Measurements from ENCODE around the gene TES. TPM values are rescaled to one million over a fixed set of nuclear protein-coding genes. Genes with fewer than 3 reads are reported as not detected.

TES gene
- total RNA-seq, 1 experiment from 2014 or later, result 28.2 TPM

GRCh38 chr7:116218747-116219146 lies 8.4 kb downstream of the TES start:
- no peak overlapping the region for H3K18ac ChIP-seq (ENCODE audit: insufficient read length, low read depth, low read length)
- Mint-ChIP-seq H3K4me1 (peaks cover 7 to 14% of the 10 kb centered on the region in 2 experiments), H3K27me3 (ENCODE audit: low read depth) (no peaks in the 10 kb centered on the region), H3K36me3 (ENCODE audit: insufficient read depth in 1 of 3, low read depth in 3 of 3) (no peaks in the 10 kb centered on the region), H3K9me3 (no peaks in the 10 kb centered on the region), H3K27ac (no peak overlapping the region), H3K4me3 (no peak overlapping the region)
- H3T11ph ChIP-seq (ENCODE audit: low read length), result no peak overlapping the region
- no peak overlapping the region for H4K5ac ChIP-seq (ENCODE audit: insufficient read length, low read depth, low read length)
- H2BK15ac ChIP-seq (ENCODE audit: low read depth, low read length), result no peak overlapping the region
- TF ChIP-seq, protein P1, sequence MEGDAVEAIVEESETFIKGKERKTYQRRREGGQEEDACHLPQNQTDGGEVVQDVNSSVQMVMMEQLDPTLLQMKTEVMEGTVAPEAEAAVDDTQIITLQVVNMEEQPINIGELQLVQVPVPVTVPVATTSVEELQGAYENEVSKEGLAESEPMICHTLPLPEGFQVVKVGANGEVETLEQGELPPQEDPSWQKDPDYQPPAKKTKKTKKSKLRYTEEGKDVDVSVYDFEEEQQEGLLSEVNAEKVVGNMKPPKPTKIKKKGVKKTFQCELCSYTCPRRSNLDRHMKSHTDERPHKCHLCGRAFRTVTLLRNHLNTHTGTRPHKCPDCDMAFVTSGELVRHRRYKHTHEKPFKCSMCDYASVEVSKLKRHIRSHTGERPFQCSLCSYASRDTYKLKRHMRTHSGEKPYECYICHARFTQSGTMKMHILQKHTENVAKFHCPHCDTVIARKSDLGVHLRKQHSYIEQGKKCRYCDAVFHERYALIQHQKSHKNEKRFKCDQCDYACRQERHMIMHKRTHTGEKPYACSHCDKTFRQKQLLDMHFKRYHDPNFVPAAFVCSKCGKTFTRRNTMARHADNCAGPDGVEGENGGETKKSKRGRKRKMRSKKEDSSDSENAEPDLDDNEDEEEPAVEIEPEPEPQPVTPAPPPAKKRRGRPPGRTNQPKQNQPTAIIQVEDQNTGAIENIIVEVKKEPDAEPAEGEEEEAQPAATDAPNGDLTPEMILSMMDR (conservative IDR thresholded peaks at IDR 0.05), result no peak
- no peaks in the 10 kb centered on the region for H4K20me1 ChIP-seq (ENCODE audit: control insufficient read depth, insufficient read depth, insufficient read length)
- no peak overlapping the region for H2AK5ac ChIP-seq (ENCODE audit: insufficient read length, low read length)
- no peaks in the 10 kb centered on the region for H3K27me3 ChIP-seq (ENCODE audit: insufficient read depth, low read length)
- no peak overlapping the region for H3K14ac ChIP-seq (ENCODE audit: insufficient read depth, low read length)
- no peak overlapping the region for H3K4ac ChIP-seq (ENCODE audit: low read depth, low read length)
- H3K4me1 ChIP-seq (ENCODE audit: insufficient read depth, low read length), result no peaks in the 10 kb centered on the region
- H3K27ac ChIP-seq (ENCODE audit: insufficient read length, low read depth, low read length), result no peak overlapping the region
- no peak overlapping the region for H4K8ac ChIP-seq (replicated peaks; ENCODE audit: insufficient read length, low read depth, low read length)
- H2BK20ac ChIP-seq (ENCODE audit: low read depth, low read length, poor library complexity, severe bottlenecking), result no peak overlapping the region
- H2BK12ac ChIP-seq (ENCODE audit: insufficient read length, low read depth, low read length), result no peak overlapping the region
- WGBS (ENCODE audit: extremely low coverage, insufficient read length, low lambda C conversion rate), result no CpG with 5 or more reads among the region's 1 CpG
- no peak overlapping the region for H2BK5ac ChIP-seq (ENCODE audit: insufficient read length, low read length)
- H2BK120ac ChIP-seq (ENCODE audit: low read depth, low read length, poor library complexity, severe bottlenecking), result no peak overlapping the region
- H3K56ac ChIP-seq (ENCODE audit: insufficient read length, low read depth, low read length), result no peak overlapping the region
- no peak overlapping the region for H2AFZ ChIP-seq (ENCODE audit: low read length)
- H3K79me1 ChIP-seq (ENCODE audit: insufficient read depth, low read depth, low read length, poor library complexity, severe bottlenecking), result no peaks in the 10 kb centered on the region
- no peaks in the 10 kb centered on the region for H3K23me2 ChIP-seq (ENCODE audit: insufficient read length, low read depth, low read length, poor library complexity, severe bottlenecking)
- no peak overlapping the region for H4K91ac ChIP-seq (ENCODE audit: insufficient read length, low read depth, low read length)
- H3K23ac ChIP-seq (ENCODE audit: insufficient read length, low read depth, low read length), result no peak overlapping the region
- H3K4me2 ChIP-seq (ENCODE audit: insufficient read depth, insufficient read length, low read length), result no peak overlapping the region
- no peak for DNase-seq
- no peak overlapping the region for H3K9ac ChIP-seq (ENCODE audit: extremely low read depth, insufficient read length, low read length)
- H3K9me3 ChIP-seq (ENCODE audit: control insufficient read depth, low read depth, low read length), result no peaks in the 10 kb centered on the region
- H3K79me2 ChIP-seq (ENCODE audit: insufficient read depth, low read length), result no peaks in the 10 kb centered on the region; the same call in 1 of the 2 replicates
